Adrenal gland (tissue), 12 donors: ENCODE measurements around the gene LRRC9. TPM values are rescaled to one million over a fixed set of nuclear protein-coding genes. Genes with fewer than 3 reads are reported as not detected.

Source experiments
- DNase-seq, 7 donors: peaks; one replicate each; pipeline ENCODE4 v3.0.0-alpha.2; 2019 to 2020
- H3K27ac ChIP-seq, 5 donors: fragments of 200-600 bp; sonication (generic) in 4 of 5; 1 replicate in 3 of 5; 2 replicates in 2 of 5; pipeline versions ENCODE4 v1.5.1 to v1.8.0; 2016 to 2020; ENCODE audit warnings: mild to moderate bottlenecking in 1 of 5
- H3K27me3 ChIP-seq: fragments of 200-600 bp; 2 replicates; pipeline ENCODE4 v1.8.0; 2021
- H3K36me3 ChIP-seq, 2 donors: fragments of 200-600 bp; replicated peaks in 1 of 2; 1 replicate in 1 of 2; 2 replicates in 1 of 2; pipeline versions ENCODE4 v1.5.1 to v1.8.0; 2018 to 2022
- H3K4me1 ChIP-seq, 2 donors: fragments of 200-600 bp; replicated peaks in 1 of 2; 1 replicate in 1 of 2; 2 replicates in 1 of 2; pipeline versions ENCODE4 v1.5.1 to v1.8.0; 2018 to 2021
- H3K4me3 ChIP-seq, 4 donors: fragments of 200-600 bp; sonication (generic) in 3 of 4; one replicate each; pipeline ENCODE4 v1.5.1; 2016 to 2018
- H3K9me3 ChIP-seq, 3 donors: fragments of 200-600 bp; sonication (generic) in 1 of 3; replicated peaks in 1 of 3; 1 replicate in 2 of 3; 2 replicates in 1 of 3; pipeline versions ENCODE4 v1.5.1 to v1.8.0; 2016 to 2021
- CTCF ChIP-seq, 6 experiments: fragments of 450-650 bp in 4 of 6; fragments of 200-600 bp in 2 of 6; sonication (generic) in 1 of 6; IDR thresholded peaks; 1 replicate in 5 of 6; 2 replicates in 1 of 6; pipeline versions ENCODE4 v1.5.1 to v1.8.0; 2016 to 2021; ENCODE audit warnings: antibody characterized with exemption in 6 of 6, mild to moderate bottlenecking in 2 of 6, moderate library complexity in 1 of 6
- POLR2A ChIP-seq, 2 donors: fragments of 450-650 bp; IDR thresholded peaks; one replicate each; pipeline ENCODE4 v1.6.1; 2017; ENCODE audit warnings: antibody characterized with exemption in 2 of 2, mild to moderate bottlenecking in 2 of 2, moderate library complexity in 1 of 2
- WGBS, 4 donors: extraction: QIAGEN DNeasy Blood & Tissue Kit in 2 of 4; methylation state at CpG; one replicate each; pipeline versions ENCODE4 v1.1.5 to v1.1.7; 2013 to 2017; 5-methylcytosine and 5-hydroxymethylcytosine counted together
- intact Hi-C, 2 donors: fragments of 100-400 bp; cut with DNase I; formaldehyde crosslinking; loops; one replicate each; pipeline versions ENCODE4 v1.14.1 to v1.15.0; 2022 to 2023
- polyA plus RNA-seq, 3 donors: library from polyadenylated mRNA; stranded (reverse); fragments of 200-250 nt in 2 of 3; fragments of 350-450 nt in 1 of 3; fragmentation: Illumina TruSeq in 1 of 3; extraction: RNeasy Lipid Tissue Mini Kit (QIAGEN cat#74804) in 1 of 3; gene quantifications; one replicate each; pipeline ENCODE4 v1.2.3, GENCODE V29; 2013 to 2014
- total RNA-seq, 9 donors: library from RNA; depleted of rRNA in 4 of 9; stranded (reverse); fragments of >200 nt in 4 of 9; fragments of 120-200 nt in 1 of 9; fragmentation: NEBNext Ultra II Directional in 1 of 9; extraction: Animal tissue kit (Norgen Biotek cat#: 25700) in 1 of 9; gene quantifications; one replicate each; pipeline versions ENCODE4 v1.1.0 to v1.2.4, GENCODE V29; 2013 to 2023
- donor health status: healthy with polysubstance abuse.
- donor health status: Bipolar disorder and iron deficiency.
- donor health status: DM: yes; HTN: yes; CAD: no.
- donor health status: DM: no; HTN: no; CAD: no.
- donor health status: DM: no; HTN: no; CAD: no.
- donor health status: DM: yes; HTN: yes; CAD: no.

Gene LRRC9
- total and polyA plus RNA-seq, 12 donors: 0.14 to 1.2 (median 0.65) TPM; not detected in 8

GRCh38 chr14:60106339-60106738 is 186.4 kb downstream of the LRRC9 start:
- DNase-seq: peak in 6 of 7 donors; percentile 32 to 60 (median 44)
- Histone ChIP-seq H3K9me3 (no peaks in the 10 kb centered on the region), H3K27ac (peak overlapping the region in 1 of 5 donors; percentile 35), H3K27me3 (no peaks in the 10 kb centered on the region), H3K4me1 (peaks cover 17 to 40% of the 10 kb centered on the region in 2 donors), H3K36me3 (peaks cover 0 to 7% of the 10 kb centered on the region in 2 donors), H3K4me3 (no peak overlapping the region)
- TF ChIP-seq CTCF (IDR thresholded peaks at IDR 0.05): no peak
- no peak for TF ChIP-seq POLR2A (IDR thresholded peaks at IDR 0.05)
- 20 to 32% (median 24%) methylated on average over 2 of the region's 2 CpGs for WGBS, 4 donors
- intact Hi-C loops: no loop called here

GRCh38 chr14:60107477-60107876 is 187.5 kb downstream of the LRRC9 start:
- 76 to 82% (median 80%) methylated on average over 4 of the region's 4 CpGs for WGBS, 4 donors
- intact Hi-C loops: no loop called here
- TF ChIP-seq CTCF (IDR thresholded peaks at IDR 0.05) (no peak), POLR2A (IDR thresholded peaks at IDR 0.05) (no peak)

GRCh38 chr14:60111732-60112131 is 191.8 kb downstream of the LRRC9 start:
- Histone ChIP-seq H3K4me1 (peaks cover 7 to 10% of the 10 kb centered on the region in 2 donors), H3K4me3 (no peak overlapping the region), H3K9me3 (no peaks in the 10 kb centered on the region), H3K27me3 (no peaks in the 10 kb centered on the region), H3K27ac (no peak overlapping the region), H3K36me3 (peaks cover 0 to 18% of the 10 kb centered on the region in 2 donors)
- no peak for TF ChIP-seq POLR2A (IDR thresholded peaks at IDR 0.05)
- no peak for TF ChIP-seq CTCF (IDR thresholded peaks at IDR 0.05)
- intact Hi-C loops: no loop called here
- 69 to 86% (median 78%) methylated on average over 2 of the region's 2 CpGs for WGBS, 4 donors
- DNase-seq: no peak

More at GRCh38 chr14:60107477-60107876, 187.5 kb downstream of the LRRC9 start:
- H3K9me3 ChIP-seq: no peaks in the 10 kb centered on the region
- H3K4me3 ChIP-seq: no peak overlapping the region
- no peaks in the 10 kb centered on the region for H3K27me3 ChIP-seq
- DNase-seq: no peak
- peaks cover 17 to 35% of the 10 kb centered on the region in 2 donors for H3K4me1 ChIP-seq
- H3K27ac ChIP-seq: no peak overlapping the region
- peaks cover 0 to 7% of the 10 kb centered on the region in 2 donors for H3K36me3 ChIP-seq

Other genes starting within 250 kb of the LRRC9 start
- gene RTN1, start 49.4 kb upstream of the LRRC9 start, total RNA-seq: 10 to 100 TPM in 4 of 9 donors, 1 to 10 TPM in 5; 2.9 to 15.7 (median 8.0) TPM
- gene RTN1, start 49.4 kb upstream of the LRRC9 start, polyA plus RNA-seq: 10 to 100 TPM in 1 of 3 donors, 1 to 10 TPM in 2; 5.1 to 19.7 (median 7.2) TPM
- 100 to 1,000 TPM in 1 of 9 donors, 10 to 100 TPM in 8; 31.1 to 204 (median 58.9) TPM for gene PCNX4, start 171.8 kb downstream of the LRRC9 start, total RNA-seq
- gene PCNX4, start 171.8 kb downstream of the LRRC9 start, polyA plus RNA-seq: 10 to 100 TPM; 24.9 to 60.0 (median 37.0) TPM
- gene DHRS7, start 245.3 kb downstream of the LRRC9 start, total RNA-seq: 100 to 1,000 TPM in 7 of 9 donors, 10 to 100 TPM in 2; 92.8 to 248 (median 168) TPM
- gene DHRS7, start 245.3 kb downstream of the LRRC9 start, polyA plus RNA-seq: 100 to 1,000 TPM in 1 of 3 donors, 10 to 100 TPM in 2; 41.3 to 134 (median 80.5) TPM